T-helper 22 cell (primary cell): Measurements from ENCODE around the gene ARHGEF39.

ENCODE experiments used
- DNase-seq: peaks from one replicate; pipeline ENCODE4 v3.0.0-alpha.2; 2020; ENCODE audit warnings: low read depth

Gene ARHGEF39

DNA sequence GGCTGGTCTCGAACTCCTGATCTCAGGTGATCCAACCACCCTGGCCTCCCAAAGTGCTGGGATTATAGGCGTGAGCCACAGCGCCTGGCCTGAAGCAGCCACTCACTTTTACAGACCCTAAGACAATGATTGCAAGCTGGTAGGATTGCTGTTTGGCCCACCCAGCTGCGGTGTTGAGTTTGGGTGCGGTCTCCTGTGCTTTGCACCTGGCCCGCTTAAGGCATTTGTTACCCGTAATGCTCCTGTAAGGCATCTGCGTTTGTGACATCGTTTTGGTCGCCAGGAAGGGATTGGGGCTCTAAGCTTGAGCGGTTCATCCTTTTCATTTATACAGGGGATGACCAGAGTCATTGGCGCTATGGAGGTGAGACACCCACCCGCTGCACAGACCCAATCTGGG, 10.2 kb upstream of the ARHGEF39 start:
- DNase-seq: no peak

DNA sequence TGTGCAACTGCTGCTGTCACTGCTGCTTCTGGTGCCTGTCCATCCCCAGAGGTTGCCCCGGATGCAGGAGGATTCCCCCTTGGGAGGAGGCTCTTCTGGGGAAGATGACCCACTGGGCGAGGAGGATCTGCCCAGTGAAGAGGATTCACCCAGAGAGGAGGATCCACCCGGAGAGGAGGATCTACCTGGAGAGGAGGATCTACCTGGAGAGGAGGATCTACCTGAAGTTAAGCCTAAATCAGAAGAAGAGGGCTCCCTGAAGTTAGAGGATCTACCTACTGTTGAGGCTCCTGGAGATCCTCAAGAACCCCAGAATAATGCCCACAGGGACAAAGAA, 9.0 kb upstream of the ARHGEF39 start:
- DNase-seq: no peak

DNA sequence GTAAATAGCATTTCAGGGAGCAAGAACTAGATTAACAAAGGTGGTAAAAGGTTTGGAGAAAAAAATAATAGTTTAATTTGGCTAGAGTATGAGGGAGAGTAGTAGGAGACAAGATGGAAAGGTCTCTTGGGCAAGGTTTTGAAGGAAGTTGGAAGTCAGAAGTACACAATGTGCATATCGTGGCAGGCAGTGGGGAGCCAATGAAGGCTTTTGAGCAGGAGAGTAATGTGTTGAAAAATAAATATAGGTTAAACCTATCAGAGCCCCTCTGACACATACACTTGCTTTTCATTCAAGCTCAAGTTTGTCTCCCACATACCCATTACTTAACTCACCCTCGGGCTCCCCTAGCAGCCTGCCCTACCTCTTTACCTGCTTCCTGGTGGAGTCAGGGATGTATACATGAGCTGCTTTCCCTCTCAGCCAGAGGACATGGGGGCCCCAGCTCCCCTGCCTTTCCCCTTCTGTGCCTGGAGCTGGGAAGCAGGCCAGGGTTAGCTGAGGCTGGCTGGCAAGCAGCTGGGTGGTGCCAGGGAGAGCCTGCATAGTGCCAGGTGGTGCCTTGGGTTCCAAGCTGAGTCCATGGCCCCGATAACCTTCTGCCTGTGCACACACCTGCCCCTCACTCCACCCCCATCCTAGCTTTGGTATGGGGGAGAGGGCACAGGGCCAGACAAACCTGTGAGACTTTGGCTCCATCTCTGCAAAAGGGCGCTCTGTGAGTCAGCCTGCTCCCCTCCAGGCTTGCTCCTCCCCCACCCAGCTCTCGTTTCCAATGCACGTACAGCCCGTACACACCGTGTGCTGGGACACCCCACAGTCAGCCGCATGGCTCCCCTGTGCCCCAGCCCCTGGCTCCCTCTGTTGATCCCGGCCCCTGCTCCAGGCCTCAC, 8.4 kb upstream of the ARHGEF39 start, which contains the start of gene CA9:
CA9 (plus strand) TSS at position 797 of the 893 bp plus-strand sequence; CDS start at position 829, 32 bp downstream.
- DNase-seq: no peak

DNA sequence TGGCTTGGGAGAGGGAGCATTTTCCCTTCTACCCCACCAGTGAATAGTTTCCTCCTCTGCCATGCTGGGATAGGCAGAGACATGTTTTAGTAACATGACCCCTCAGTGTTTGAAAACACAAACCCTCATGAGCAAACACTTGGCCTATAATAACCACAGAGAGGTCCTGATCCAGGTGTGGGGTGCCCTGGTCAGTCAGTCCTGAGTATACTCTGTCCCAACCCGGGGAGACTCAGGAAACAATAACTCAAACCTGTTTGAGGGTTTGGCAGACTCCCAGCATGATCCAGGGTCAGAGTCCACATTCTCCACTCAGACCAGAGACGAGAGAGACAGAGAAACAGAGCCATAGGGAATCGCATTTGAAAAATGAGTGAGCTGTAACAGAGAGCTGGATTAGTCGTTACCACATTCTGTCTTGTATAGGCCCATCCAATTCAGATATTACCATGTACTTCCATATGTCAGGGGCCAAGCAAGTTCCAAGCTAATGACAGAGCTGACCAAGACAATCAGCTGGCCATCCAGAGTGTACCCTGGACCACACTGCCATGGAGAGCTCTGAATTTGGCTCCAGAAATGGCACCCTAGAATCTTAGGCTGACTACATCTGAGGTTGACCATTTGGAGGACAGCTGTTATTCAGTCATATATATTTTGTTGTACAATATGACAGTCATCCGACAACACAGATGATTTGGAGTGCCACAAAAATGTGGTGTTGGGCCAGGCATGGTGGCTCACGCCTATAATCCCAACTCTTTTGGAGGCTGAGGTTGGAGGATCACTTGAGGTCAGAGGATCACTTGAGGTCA, 4.5 kb upstream of the ARHGEF39 start:
- no peak for DNase-seq

DNA sequence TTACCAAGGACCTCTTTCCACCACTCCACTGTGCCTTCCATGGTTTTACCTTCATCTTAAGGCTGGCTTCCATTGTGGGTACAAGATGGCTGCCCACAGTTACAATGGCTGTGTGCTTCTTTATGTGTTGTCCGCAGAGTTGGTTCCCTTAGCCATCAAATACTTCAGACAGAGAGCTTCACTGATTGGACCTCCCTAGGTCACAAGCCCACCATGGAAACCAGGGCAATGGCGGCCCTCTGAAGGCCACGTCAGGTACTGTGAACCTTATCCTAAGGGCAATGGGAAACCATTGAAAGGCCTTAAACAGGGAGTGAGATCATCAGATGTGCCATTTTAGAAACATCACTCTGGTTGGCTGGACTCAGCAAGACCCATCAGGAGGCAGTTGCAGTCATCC, 2.9 kb upstream of the ARHGEF39 start:
- DNase-seq: no peak

DNA sequence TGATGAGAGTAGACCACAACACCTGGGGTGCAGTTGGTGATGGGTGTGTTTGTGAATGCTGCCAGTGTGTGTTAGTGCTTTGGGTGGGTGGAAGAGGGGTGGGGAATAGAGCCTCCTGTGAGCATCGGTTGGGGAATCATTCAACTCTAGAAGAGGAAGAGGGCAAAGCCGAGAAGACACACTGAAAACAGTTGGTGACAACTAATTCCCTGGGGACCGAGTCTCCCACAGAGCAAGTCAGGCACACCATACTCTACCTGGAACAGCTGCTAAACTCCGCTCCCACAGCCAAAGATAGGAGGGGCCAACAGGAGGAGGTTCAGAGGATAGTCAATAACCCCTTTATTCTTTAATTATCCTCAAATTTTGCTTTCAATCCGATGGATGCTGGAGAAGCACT, 1.6 kb upstream of the ARHGEF39 start:
- DNase-seq: no peak

DNA sequence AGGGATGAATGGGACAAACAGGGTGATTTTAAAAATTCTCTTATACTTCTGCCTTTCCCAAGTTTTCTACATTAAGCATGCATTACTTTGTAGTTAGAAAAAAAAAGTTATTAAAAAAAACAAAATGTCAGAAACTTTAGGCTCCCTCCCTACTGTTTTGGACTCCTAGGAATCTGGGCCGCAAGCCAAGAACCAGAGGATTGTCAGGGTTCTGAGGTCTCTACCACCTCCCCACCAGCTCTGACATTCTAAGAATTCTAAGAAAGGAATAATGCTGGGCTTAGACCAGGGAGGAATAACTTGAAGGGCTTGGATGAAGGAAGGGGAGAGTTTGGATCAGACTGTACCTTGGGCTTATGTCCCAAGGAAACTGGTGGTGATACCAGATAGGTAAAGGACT, 1.1 kb upstream of the ARHGEF39 start:
- DNase-seq: no peak

DNA sequence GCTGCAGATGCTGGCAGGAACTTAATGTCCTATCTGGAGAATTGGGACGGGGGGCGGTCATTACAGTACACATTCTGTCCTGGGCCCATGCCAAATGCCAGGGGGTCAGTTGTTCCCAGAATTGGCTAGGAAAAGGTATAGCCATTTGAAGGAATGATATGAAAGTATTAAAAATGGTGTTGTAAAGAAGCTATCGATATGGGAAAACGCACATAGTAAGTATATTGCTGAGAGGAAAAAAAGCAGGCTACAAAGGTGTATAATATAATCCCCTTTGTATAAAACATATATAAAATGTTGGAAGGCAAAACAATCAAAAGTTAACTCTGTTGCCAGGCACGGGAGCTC, 450 bp upstream of the ARHGEF39 start:
- DNase-seq: no peak

DNA sequence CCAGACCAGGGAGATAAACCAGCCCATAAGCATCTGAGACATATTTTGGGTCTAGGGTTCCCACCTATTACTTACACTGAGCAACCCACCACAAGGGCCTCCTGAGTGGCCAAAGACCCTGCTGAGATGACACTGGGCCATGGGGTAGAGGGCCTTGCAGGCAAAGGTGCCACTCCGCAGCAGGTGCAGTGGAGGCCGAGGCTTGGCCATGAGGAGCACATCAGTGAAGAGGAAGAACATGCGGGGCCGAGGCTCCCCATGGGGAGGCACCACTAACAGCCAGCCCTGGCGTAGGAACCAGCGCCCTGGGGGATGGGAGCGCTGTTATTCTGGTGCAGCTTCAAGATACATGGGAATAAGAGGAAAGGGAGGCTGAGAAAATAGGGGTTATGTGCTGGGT, 2.6 kb downstream of the ARHGEF39 start:
- DNase-seq: no peak

DNA sequence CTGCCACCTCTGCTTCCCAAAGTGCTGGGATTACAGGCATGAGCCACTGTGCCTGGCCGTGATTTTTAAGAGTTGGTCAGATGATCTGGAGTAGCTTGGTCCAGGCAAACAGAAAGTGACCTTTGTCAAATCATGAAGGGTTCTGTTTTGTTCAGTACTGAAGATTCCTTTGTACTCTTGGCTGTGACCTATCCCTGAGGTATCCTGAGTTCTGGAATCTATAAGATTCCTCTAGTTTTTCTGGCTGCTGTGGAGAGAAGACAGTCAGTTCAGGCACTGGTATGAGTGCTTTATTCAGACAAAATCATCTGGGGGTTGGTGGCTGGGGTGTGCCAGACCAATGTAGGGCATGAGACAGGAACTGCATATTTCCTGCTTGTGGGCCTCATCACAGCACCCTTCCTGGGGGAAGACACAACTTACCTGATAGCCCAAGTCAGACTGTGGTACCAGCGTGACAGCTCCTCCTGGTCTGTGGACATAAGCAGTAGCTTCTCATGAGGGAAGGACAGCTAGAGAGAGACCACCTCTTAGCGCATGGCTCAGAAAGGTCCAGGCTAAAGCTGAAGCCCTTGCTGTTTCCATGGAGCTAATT, 3.1 kb downstream of the ARHGEF39 start:
- peak; percentile 61 for DNase-seq

DNA sequence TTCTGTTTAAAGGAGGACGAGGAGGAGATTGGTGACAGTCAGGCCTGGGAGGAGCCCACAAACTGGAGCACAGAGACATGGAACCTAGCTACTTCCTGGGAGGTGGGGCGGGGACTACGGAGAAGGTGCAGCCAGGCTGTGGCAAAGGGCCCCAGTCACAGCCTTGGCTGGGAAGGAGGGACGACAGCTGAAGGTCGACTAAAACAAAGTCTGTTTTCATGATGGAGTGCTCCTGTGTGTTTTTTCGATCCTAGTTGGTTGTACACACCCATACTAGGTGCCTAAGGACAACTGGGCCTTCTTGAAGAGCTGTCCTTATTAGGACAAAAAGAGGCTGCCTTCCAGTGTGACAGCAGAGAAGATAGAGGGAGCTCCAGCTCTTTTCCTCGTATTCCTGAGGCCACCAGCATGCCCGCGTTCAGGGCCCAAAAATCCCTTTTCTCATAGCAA, 4.0 kb downstream of the ARHGEF39 start:
- no peak for DNase-seq

DNA sequence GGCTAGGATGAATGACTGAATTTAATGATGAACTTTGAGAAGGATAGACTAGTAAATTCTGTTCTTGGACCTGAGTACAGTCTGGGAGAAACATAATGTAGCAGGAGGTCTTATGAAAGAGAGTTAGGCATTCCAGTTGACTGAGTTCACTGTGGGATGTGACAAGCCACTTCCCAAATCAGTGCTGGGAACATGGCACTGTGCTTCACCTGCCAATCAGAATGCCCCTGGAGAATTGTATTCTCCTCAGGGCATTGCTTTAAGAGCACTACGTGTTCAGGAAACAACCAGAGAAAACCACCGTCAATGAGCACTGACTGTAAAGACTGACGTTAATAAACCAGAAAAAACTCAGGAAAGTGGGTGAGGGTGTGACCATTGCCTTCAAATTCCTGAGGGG, 5.7 kb downstream of the ARHGEF39 start:
- no peak for DNase-seq

DNA sequence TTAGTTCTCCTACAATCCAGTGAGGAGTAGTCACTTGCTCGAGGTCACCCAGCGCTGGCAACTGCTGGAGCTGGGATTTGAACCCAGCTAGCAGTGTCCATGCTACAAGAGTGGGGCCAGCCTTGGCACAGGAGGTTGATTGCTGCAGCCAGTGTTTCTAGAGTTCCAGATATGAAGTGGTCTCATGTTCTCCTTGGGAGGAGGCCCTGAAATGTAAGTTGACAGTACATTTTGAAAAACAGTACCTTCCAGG, 6.1 kb downstream of the ARHGEF39 start:
- DNase-seq: no peak

DNA sequence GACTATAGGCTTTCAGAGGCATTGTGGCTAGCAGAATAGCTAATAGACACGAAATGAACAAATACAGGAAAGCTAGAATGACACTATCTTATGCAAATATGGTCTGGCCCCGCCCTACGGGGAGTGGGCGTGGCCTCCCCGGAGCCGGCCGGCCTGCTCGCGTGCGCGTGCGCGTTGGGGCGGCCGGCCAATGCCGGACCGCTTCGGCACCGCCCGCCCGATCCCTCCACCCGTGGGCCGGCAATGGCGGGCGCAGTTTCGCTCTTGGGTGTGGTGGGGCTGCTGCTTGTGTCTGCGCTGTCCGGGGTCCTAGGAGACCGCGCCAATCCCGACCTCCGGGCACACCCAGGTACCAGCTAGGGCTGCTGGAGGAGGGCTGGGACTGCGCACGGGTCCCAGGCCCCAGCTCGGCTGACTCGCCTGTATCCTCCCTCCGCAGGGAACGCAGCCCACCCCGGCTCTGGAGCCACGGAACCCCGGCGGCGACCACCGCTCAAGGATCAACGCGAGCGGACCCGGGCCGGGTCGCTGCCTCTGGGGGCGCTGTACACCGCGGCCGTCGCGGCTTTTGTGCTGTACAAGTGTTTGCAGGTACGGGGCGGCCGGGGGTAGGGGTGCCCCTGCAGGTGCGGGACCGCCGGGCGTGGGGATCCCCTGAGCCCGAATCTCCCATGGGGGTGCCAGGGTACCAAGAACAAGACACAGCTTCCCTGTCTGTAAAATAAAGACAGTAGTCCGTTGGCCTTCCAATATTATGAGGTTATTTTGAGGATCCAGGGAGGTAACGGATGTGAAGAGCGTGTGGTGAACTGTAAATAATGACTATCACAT, 6.6 kb downstream of the ARHGEF39 start, which contains the start of gene CCDC107:
CCDC107 (plus strand) TSS at position 156 of the 831 bp plus-strand sequence; CDS start at position 244, 88 bp downstream.
- DNase-seq: peak; percentile 70

DNA sequence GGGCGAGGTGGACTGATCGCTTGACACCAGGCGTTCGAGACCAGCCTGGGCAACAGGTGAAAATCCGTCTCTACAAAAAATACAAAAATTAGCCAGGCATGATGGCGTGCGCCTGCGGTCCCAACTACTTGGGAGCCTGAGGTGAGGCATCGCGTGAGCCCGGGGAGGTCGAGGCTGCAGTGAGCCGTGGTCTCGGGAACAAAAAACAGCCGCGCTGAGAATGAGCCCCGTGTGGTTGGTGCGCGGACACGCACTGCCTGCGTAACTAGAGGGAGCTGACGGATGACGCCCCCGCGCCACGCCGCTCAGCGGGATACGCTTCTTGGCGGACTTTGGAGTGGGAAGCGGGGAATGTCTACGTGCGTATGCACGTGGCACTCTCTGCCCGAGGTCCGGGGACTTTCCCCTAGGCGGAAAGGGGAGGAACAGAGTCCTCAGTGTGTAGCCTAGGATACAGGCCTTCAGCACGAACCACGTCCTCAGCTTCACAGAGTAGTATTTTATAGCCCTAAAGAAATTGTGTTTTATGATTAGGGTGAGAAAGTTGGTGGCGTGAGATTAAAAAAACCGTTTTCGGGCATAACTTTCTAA, 7.4 kb downstream of the ARHGEF39 start, which contains the start of gene RMRP:
RMRP (minus strand) TSS at position 474 of the 591 bp plus-strand sequence.
- DNase-seq: peak; percentile 88

DNA sequence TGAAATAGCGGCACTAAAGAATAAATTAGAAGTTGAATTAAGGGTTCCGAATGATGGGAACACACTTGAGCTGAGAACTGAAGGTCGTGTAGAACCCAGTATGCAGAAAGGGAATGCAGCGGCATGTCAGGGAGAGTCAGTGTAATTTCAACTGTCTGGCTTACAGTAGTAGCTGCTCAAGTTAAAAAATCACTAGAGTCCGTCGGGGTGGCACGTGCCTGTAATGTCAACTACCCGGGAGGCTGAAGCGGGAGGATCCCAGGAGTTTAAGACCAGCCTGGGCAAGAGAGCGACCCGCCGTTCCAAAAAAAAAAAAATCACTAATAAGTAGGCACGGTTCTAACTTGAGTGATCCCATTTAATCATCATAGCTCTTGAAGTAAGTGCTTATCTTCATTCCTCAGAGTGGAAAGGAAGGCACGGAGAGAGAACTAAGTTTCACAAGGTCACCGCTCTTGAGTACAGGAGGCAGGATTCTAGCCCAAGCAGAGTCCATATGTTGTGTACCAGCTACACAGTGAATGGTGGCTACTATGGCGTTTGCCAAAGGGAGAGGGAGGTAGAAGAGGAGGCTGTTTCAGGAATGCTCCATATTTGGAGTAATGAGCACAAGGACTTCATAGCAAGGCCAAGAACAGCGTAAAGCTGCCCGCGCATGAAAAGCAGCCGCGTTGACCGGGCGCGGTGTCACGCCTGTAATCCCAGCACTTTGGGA, 8.0 kb downstream of the ARHGEF39 start:
- DNase-seq: no peak

DNA sequence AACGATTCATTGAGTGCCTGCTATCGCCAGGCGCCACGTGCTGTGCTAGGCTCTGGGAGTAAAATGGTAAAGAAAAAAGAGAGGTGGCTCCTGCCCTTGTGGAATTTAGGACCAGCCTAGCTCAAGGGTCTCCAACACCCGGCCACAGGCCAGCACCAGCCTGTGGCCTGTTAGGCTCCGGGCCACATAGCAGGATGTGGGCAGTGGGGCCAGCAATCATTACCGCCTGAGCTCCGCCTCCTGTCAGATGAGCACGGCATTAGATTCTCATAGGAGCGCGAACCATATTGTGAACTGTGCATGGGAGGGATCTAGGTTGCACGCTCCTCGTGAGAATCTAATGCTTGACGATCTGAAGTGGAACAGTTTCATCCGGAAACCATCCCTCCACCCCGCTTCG, 8.6 kb downstream of the ARHGEF39 start:
- DNase-seq: no peak

DNA sequence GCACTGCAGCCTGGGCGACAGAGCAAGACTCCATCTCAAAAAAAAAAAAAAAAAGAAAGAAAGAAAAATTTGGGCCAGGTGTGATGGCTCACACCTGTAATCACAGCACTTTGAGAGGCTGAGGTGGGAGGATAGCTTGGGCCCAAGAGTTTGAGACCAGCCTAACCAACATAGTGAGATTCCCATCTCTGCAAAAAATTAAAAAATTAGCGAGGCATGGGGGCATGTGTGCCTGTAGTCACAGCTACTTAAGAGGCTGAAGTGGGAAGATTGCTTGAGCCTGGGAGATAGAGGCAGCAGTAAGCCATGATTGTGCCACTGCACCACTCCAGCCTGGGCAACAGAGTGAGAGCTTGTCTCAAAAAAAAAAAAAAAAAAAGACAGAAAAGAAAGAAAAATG, 11.4 kb downstream of the ARHGEF39 start:
- no peak for DNase-seq

DNA sequence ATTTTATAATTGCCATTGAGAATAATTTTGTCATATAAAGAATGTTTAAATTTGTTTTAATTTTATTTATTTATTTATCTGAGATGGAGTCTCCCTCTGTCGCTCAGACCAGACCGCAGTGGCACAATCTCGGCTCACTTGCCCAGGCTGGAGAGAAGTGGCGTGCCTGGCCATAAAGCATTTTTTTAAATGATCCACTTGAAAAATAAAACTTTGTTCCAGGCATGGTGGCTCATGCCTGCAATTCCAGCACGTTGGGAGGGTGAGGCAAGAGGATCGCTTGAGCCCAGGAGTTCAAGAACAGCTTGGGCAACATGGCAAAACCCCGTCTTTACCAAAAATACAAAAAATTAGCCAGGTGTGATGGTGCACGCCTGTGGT, 12.2 kb downstream of the ARHGEF39 start:
- DNase-seq: no peak

DNA sequence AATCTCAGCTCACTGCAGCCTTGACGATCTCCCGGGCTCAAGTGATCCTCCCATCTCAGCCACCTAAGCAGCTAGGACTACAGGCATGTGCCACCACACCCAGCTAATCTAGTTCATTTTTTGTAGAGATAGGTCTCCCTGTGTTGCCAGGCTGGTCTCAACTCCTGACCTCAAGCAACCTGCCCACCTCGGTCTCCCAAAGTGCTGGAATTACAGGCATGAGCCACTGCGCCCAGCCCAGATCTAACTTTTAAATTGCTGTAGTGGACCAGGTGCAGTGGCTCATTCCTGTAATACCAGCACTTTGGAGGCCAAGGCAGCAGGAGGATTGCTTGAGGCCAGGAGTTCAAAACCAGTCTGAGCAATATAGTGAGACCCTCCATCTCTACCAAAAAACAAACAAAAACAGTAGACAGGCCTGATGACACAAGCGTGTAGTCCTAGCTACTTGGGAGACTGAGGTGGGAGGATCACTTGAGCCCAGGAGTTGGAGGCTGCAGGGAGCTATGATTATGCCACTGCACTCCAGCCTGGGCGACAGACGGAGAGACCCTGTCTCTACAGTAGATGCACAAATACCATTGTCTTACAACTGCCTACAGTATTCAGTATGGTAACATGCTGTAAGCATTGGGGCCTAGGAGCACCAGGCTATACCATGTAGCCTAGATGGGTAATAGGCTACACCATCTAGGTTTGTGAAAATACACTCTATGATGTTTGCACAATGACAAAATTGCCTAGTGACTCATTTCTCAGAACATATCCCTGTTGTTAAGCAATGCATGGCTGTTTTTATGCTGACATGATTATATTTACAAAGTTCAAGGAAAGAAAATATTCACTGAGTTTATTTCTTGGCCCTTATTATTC, 12.8 kb downstream of the ARHGEF39 start:
- DNase-seq: no peak
